Measurements from ENCODE around the gene CPZ.
"Not testable (repeated sequence)": the region's sequence is repeated elsewhere in the genome, so short reads cannot be mapped to it uniquely, and the experiment has no call there.

Gene CPZ

GRCh38 chr4:8609824-8610350 lies 17.3 kb downstream of the CPZ start:
- no peak for DNase-seq

DNA sequence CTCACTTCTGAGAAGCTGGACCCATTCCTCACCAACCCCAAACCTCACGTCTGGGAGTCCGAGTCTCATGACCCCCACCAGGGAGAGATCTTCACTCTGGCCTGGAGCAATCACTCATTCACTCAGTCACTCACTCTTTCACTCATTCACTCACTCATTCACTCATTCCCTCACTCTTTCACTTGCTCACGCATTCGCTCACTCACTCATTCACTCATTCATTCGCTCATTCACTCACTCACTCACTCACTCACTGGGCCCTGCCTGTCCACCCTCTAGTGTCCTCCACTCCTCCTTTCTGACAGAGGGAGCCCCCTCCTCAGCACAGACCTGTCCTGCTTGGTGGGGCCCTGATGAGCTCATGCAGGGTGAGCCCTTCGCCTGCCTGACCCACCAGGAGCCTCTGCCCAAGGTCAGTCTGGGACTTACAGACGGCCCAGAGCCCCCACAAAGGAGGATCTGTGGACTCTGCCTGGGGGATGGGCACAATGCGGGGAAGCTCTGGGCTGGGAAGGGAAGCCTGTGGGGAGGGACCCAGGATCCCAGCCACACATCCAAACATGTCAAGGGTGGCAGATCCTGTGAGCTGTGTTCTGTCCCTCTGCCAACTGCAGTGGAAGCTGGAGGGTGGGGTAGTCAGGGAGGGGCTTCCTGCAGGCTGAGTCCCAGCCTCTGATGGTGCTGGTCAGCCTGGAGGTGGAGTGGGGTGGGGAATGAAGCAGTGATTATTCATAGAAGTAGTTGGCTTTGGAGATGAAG lies 18.5 kb downstream of the CPZ start:
- no peak for DNase-seq

DNA sequence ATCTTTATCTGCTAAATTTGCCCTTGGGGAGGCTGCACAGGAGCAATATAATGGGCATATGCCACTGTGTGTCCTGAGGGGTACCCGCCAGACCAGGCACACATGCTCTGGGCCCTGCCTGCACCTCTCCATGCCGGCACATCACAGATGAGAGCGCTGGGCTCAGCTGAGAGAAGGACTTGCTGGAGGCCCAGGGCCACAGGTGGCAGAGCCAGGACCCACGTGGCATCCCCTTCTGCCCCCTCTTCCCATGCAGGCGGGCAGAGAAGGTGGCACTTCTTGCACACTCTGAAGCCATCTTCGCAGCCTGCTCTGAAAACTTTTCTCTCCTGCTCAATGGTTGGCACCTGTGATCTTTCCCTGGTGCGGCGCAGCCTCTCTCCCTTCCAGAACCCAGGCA lies 20.1 kb downstream of the CPZ start:
- no peak for DNase-seq

- no peak for DNase-seq
These were observed 21.1 kb downstream of the CPZ start for GRCh38 chr4:8613421-8614364.

DNA sequence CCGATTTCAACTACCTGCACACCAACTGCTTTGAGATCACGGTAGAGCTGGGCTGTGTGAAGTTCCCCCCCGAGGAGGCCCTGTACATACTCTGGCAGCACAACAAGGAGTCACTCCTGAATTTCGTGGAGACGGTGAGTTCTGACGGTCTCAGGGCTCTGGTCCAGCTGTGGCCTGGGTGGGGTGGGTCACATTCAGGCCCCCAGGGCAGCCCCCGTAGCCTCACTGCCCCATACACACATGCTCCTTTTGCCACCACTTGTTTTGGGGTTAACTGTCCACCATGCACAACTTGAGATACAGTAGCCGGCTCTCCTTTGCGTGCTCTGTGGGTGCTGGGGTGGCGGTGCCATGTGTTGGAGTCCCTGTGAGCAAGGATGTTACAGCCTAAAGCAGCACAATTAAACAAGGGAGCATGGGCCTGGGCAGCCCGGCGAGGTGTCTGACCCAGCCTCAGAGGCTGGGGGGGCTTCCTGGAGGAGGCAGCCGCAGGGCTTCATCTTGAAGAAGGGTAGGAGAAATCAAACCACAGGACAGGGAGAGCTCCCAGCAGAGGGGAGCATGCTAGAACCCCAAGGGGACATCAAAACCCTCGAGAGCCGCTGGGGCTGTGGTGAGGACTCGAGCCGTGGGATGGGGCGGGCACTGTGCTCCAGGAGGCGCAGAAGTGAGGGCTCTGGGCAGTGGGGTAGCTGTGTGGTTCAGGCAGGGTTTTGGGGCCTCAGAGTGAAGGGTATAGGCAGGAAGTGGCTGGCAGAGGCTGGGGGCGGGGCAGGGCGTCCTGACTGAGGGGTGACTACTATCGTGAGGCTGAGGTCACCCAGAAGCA lies 22.0 kb downstream of the CPZ start:
- DNase-seq, result no peak

GRCh38 chr4:8615366-8615765 lies 22.8 kb downstream of the CPZ start:
- DNase-seq, result no peak

DNA sequence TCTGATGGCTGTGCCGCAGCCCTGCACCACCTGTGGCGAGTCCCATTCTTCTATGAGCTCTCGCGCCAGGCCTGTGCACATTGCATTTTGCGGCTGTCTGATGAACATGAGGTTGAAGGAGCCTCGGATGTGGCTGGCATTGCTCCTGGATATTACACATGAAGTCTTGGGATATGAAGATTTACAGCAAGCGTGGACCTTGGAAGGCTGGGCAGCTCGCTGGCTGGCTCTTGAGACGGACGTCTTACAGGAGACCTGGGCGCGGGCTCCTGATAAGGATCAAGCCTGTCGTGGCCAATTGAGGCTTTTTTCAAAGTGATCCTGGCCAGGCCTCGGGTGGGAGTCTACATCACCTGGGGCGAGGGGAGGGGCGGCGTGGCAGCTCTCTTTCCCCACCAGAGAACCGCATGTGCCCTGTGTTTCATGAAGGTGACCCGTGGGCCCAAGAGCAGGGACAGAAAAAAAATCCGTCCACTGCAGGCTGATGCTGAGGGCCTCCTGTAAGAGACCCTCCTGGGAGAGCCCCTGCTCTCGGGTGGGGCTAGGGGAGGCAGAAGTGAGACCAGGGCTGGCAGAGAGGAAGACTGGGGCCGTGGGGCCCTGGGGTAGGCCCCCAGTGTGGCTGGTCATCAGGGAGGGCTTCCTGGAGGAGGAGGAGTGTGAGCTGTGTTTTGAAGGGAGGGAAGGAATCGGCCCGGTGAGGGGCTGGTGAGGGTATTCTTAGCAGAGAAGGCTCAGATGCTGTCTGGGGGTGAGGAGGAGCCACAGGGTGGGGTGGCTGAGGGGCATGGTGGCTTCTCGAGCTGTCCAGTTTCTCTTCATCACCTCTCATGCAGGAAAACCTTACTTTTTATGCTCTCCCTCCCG lies 23.6 kb downstream of the CPZ start:
- no peak for DNase-seq

DNA sequence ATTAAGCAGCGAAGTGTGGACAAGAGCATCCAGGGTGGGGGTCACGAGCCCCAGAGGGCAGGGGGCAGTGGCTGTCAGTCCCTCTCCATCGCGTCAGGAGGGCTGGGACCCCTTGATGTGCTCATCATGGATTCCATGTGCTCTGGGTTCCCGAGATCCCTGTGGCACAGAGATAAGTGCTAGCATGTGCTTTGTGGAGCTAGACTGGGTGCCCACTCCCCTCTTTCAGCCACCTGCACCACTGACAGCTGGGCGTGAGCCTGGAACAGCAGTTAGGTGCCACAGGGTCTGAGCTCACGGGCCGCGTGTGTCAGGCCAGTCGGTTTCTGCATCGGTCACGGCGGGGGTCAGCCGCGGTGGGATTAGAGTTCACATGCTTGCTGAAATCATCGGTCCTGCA lies 24.3 kb downstream of the CPZ start:
- DNase-seq, result no peak

- no peak for DNase-seq
These were observed 25.0 kb downstream of the CPZ start for GRCh38 chr4:8617486-8618040.

- no peak for DNase-seq
These were observed 25.9 kb downstream of the CPZ start for GRCh38 chr4:8618421-8618820.

DNA sequence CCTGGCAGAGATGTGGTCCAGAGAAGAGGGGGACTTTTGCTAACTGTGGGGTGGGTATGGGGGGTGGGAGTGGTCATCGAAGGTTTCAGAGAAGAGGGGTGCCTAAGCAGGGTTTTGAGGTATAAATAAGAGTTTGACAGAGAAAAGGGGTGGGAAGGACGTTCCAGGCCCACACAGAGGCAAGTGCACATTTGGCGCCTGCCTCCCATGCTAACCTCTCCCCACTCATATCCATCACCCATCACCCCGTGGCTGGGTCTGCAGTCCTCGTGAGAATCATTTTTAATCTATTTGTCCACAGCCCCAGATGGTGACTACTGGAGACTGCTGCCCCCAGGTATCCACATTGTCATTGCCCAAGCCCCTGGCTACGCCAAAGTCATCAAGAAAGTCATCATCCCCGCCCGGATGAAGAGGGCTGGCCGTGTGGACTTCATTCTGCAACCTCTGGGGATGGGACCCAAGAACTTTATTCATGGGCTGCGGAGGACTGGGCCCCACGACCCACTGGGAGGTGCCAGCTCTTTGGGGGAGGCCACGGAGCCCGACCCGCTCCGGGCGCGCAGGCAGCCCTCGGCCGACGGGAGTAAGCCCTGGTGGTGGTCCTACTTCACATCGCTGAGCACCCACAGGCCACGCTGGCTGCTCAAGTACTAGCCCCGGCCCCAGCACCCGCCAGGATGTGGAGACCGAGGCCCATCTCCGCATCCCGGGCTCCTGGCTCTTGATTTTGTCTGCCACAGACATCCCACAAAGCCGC lies 26.6 kb downstream of the CPZ start:
- no peak for DNase-seq

DNA sequence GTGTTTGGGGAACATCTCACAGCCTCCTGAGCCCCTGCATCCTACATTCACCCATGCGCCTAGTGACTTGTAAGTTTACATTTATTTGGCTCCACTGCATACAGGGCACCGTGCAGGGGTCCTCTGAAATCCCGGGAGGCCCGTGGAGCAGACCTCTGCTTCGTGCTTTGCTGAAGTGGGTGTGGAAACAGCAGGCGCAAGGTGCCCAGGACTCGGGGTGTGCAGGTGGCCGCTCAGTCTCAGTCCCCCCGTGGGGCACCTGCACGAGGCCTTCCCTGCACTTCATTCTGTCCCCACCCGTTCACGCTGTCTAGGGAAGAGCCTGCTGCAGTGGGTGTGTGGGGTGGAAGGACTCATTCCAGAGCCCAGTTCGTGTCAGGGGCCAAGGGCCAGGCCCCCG lies 28.6 kb downstream of the CPZ start:
- not testable (repeated sequence) for DNase-seq

GRCh38 chr4:8624601-8625272 lies 32.2 kb downstream of the CPZ start:
- not testable (repeated sequence) for DNase-seq

DNA sequence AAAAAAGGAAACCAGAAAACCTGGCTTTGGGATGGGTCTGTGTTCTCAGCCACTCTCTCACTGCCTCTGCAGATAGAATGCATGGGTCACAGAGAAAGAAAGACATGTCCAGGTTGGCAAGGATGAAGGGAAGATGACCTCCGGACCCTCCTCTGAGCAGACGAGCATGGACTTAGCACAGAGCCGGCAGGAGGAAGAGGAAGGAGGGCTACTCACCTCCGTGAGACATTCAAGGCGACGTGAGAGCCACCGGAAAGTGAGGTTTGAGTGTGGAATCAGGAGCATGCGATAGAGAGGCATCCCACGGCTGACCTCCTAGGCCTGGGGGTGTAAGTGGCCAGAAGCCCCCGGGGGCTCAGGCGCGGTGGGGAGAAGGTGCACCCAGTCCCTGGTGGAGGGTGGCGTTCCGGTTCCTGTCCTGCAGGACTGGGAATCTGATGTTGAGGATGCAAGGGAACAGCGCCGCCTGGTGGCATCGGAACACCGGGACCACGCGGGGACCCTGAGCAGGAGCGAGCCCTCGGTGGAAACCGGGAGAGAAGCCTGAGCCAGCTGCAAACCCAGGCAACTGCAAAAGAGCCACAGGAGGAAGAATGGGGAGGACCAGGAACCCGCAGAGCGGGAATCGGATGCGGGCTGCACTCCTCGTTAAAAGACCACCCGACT lies 37.8 kb downstream of the CPZ start:
- not testable (repeated sequence) for DNase-seq

DNA sequence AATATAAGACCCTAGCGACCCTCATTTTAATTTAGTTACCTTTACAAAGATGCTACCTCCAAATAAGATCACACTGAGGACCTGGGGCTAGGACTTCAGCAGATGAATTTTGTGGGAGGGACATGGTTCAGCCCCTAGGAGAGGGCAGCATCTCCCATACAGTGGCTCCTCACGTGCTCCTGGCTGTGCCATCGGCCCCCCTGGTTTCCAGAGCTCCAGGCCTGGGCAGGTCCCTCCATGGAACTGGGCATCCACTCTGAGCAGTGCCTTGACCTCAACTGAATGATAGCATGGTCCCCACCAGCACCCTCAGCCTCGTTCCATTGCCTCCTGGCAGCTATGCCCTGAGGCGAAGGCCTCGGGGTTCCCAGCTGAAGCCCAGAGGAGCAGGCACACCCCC lies 39.3 kb downstream of the CPZ start:
- DNase-seq, result not testable (repeated sequence)

GRCh38 chr4:8634773-8635172 lies 42.2 kb downstream of the CPZ start:
- not testable (repeated sequence) for DNase-seq

DNA sequence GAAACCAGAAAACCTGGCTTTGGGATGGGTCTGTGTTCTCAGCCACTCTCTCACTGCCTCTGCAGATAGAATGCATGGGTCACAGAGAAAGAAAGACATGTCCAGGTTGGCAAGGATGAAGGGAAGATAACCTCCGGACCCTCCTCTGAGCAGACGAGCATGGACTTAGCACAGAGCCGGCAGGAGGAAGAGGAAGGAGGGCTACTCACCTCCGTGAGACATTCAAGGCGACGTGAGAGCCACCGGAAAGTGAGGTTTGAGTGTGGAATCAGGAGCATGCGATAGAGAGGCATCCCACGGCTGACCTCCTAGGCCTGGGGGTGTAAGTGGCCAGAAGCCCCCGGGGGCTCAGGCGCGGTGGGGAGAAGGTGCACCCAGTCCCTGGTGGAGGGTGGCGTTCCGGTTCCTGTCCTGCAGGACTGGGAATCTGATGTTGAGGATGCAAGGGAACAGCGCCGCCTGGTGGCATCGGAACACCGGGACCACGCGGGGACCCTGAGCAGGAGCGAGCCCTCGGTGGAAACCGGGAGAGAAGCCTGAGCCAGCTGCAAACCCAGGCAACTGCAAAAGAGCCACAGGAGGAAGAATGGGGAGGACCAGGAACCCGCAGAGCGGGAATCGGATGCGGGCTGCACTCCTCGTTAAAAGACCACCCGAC lies 43.5 kb downstream of the CPZ start:
- DNase-seq, result not testable (repeated sequence)

DNA sequence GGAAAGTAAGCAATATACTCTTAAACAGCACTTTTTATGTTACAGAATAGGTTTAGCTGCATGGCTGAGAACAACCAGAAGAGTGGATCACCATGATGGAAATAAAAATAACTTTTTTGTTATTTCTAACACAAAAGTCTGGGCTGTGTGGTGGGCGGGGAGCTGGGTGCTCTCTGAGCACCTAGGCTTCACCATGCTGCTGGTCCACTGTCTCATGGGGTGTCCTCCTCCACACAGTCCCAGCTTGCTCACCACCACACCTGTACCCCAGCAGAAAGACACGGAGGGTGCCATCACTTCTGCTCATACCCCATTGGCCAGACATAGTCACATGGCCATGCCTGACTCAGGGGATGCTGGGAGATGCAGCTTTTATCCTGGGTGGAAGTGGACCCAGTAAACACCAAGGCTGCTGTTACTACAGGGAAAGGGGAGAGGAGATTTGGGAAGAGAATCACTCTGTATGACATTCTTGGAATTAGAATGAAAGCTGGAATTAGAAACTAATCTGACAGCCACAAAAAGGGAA lies 45.0 kb downstream of the CPZ start:
- DNase-seq, result no peak
